IMR-90 (cell line): Measurements from ENCODE around the gene ABCC4. TPM values are rescaled to one million over a fixed set of nuclear protein-coding genes. Genes with fewer than 3 reads are reported as not detected.

Source experiments
- ATAC-seq: fragments of 200-7000 bp; cut with Tn5 transposase; 2 replicates; pipeline ENCODE4 v1.9.1; 2020; ENCODE audit warnings: low read depth, mild to moderate bottlenecking, moderate library complexity
- BruUV-seq: library from RNA; stranded (reverse); fragments of 400-500 nt; replicated peaks from 2 replicates; lab custom pipeline; 2021; lab: Mats Ljungman, UMichigan
- CTCF ChIA-PET: fragments of 300-600 bp; formaldehyde crosslinking; extraction: SDS; loops from one replicate; lab custom pipeline; 2021; ENCODE audit warnings: antibody characterized with exemption; lab: Yijun Ruan, JAX
- POLR2A ChIA-PET: fragments of 300-600 bp; sonication (Branson Sonifier 250); formaldehyde crosslinking; loops from one replicate; lab custom pipeline; 2022; ENCODE audit warnings: antibody characterized with exemption; ENCODE audit not compliant: unreplicated experiment; lab: Charles Lee
- DNase-seq: peaks from one replicate; pipeline ENCODE4 v3.0.0; 2013
- H2AFZ ChIP-seq: replicated peaks from 2 replicates; pipeline ENCODE3; 2013; ENCODE audit warnings: low read length, mild to moderate bottlenecking; ENCODE audit not compliant: poor library complexity
- H2AK5ac ChIP-seq: 2 replicates; pipeline ENCODE4 v1.6.1; 2013; ENCODE audit warnings: low read depth, low read length, inconsistent platforms
- H2AK9ac ChIP-seq: replicated peaks from 2 replicates; pipeline ENCODE3; 2013; ENCODE audit warnings: mild to moderate bottlenecking, low read depth, low read length, moderate library complexity; ENCODE audit not compliant: poor library complexity
- H2BK120ac ChIP-seq: 2 replicates; pipeline ENCODE4 v1.6.1; 2013; ENCODE audit warnings: low read depth, low read length, inconsistent platforms
- H2BK15ac ChIP-seq: 3 replicates; pipeline ENCODE4 v1.6.1; 2013; ENCODE audit warnings: low read depth, low read length, inconsistent platforms
- H2BK20ac ChIP-seq: 2 replicates; pipeline ENCODE4 v1.6.1; 2013; ENCODE audit warnings: low read depth, mild to moderate bottlenecking, inconsistent platforms, low read length, moderate library complexity
- H2BK5ac ChIP-seq: 2 replicates; pipeline ENCODE4 v1.6.1; 2013; ENCODE audit warnings: mild to moderate bottlenecking, low read depth, low read length, inconsistent platforms; ENCODE audit not compliant: poor library complexity, severe bottlenecking
- H3K14ac ChIP-seq: replicated peaks from 2 replicates; pipeline ENCODE4 v1.6.1; 2013; ENCODE audit warnings: low read depth, low read length, inconsistent platforms
- H3K18ac ChIP-seq: 2 replicates; pipeline ENCODE4 v1.6.1; 2013; ENCODE audit warnings: low read depth, low read length, control low read depth
- H3K23ac ChIP-seq: 2 replicates; pipeline ENCODE4 v1.6.1; 2013; ENCODE audit warnings: low read depth, low read length, inconsistent platforms
- H3K27ac ChIP-seq: 2 replicates; pipeline ENCODE4 v1.5.1; 2013; ENCODE audit warnings: mild to moderate bottlenecking, control low read depth, low read length; ENCODE audit not compliant: insufficient read depth
- H3K27me3 ChIP-seq: 2 replicates; pipeline ENCODE4 v1.6.1; 2013; ENCODE audit warnings: low read length; ENCODE audit not compliant: control insufficient read depth, insufficient read depth
- H3K36me3 ChIP-seq: 2 replicates; pipeline ENCODE4 v1.6.1; 2013; ENCODE audit warnings: low read length, mixed read lengths; ENCODE audit not compliant: control insufficient read depth, insufficient read depth
- H3K4ac ChIP-seq: 2 replicates; pipeline ENCODE4 v1.6.1; 2013; ENCODE audit warnings: low read depth, low read length, inconsistent platforms
- H3K4me1 ChIP-seq: 2 replicates; pipeline ENCODE4 v1.6.1; 2013; ENCODE audit warnings: low read length, mixed read lengths; ENCODE audit not compliant: control insufficient read depth, insufficient read depth
- H3K4me2 ChIP-seq: 2 replicates; pipeline ENCODE4 v1.6.1; 2013; ENCODE audit warnings: low read depth, mild to moderate bottlenecking, control low read depth, low read length, moderate library complexity
- H3K4me3 ChIP-seq: 2 replicates; pipeline ENCODE4 v1.5.1; 2013; ENCODE audit warnings: low read depth, mild to moderate bottlenecking, control low read depth, low read length, moderate library complexity; ENCODE audit not compliant: insufficient read depth
- H3K56ac ChIP-seq: 2 replicates; pipeline ENCODE4 v1.6.1; 2013; ENCODE audit warnings: low read length, inconsistent platforms; ENCODE audit not compliant: insufficient read depth; ENCODE audit errors: extremely low read depth
- H3K79me1 ChIP-seq, 2 experiments: 2 replicates each; pipeline ENCODE4 v1.6.1; 2013; ENCODE audit warnings: low read length in 2 of 2, inconsistent platforms in 1 of 2, low read depth in 1 of 2
- H3K9ac ChIP-seq: 2 replicates; pipeline ENCODE4 v1.6.1; 2013; ENCODE audit warnings: low read depth, low read length, control low read depth
- H3K9me1 ChIP-seq: 2 replicates; pipeline ENCODE4 v1.6.1; 2013; ENCODE audit warnings: low read length, inconsistent platforms; ENCODE audit not compliant: insufficient read depth
- H3K9me3 ChIP-seq: 2 replicates; pipeline ENCODE4 v1.6.1; 2013; ENCODE audit warnings: low read length; ENCODE audit not compliant: control insufficient read depth, insufficient read depth
- H4K20me1 ChIP-seq: 2 replicates; pipeline ENCODE4 v1.6.1; 2013; ENCODE audit warnings: low read length, inconsistent platforms; ENCODE audit not compliant: insufficient read depth
- H4K5ac ChIP-seq: 2 replicates; pipeline ENCODE4 v1.6.1; 2013; ENCODE audit warnings: mild to moderate bottlenecking, low read depth, low read length, control low read depth
- H4K8ac ChIP-seq, 2 experiments: 2 replicates each; pipeline ENCODE4 v1.6.1; 2013; ENCODE audit warnings: low read depth in 2 of 2, low read length in 2 of 2, control low read depth in 1 of 2, inconsistent platforms in 1 of 2
- H4K91ac ChIP-seq: 2 replicates; pipeline ENCODE4 v1.6.1; 2013; ENCODE audit warnings: low read depth, low read length, inconsistent platforms; ENCODE audit not compliant: insufficient read depth
- BHLHE40 ChIP-seq: fragments of 150-350 bp; IDR thresholded peaks from 2 replicates; pipeline ENCODE4 v1.6.1; 2016; ENCODE audit warnings: mild to moderate bottlenecking, low read depth, low read length
- CEBPB ChIP-seq: IDR thresholded peaks from 2 replicates; pipeline ENCODE4 v1.6.1; 2012; ENCODE audit warnings: low read depth, low read length, improper control_type of control experiment
- CHD1 ChIP-seq: IDR thresholded peaks from 2 replicates; pipeline ENCODE4 v1.6.1; 2012; ENCODE audit warnings: low read depth, low read length, improper control_type of control experiment
- ELK1 ChIP-seq: fragments of 150-350 bp; IDR thresholded peaks from 2 replicates; pipeline ENCODE4 v1.6.1; 2016; ENCODE audit warnings: low read depth, mild to moderate bottlenecking, low read length, moderate library complexity, borderline replicate concordance
- FOS ChIP-seq: fragments of 150-350 bp; IDR thresholded peaks from 2 replicates; pipeline ENCODE4 v1.6.1; 2016; ENCODE audit warnings: low read depth, low read length
- MAFK ChIP-seq: IDR thresholded peaks from 2 replicates; pipeline ENCODE4 v1.6.1; 2012; ENCODE audit warnings: low read depth, low read length, improper control_type of control experiment
- MAZ ChIP-seq: IDR thresholded peaks from 2 replicates; pipeline ENCODE4 v1.6.1; 2012; ENCODE audit warnings: low read depth, mild to moderate bottlenecking, low read length, improper control_type of control experiment, moderate library complexity, borderline replicate concordance
- MXI1 ChIP-seq: IDR thresholded peaks from 2 replicates; pipeline ENCODE4 v1.6.1; 2012; ENCODE audit warnings: low read depth, mild to moderate bottlenecking, low read length, moderate library complexity, borderline replicate concordance
- NFE2L2 ChIP-seq: fragments of 150-350 bp; IDR thresholded peaks from 2 replicates; pipeline ENCODE4 v1.6.1; 2016; ENCODE audit warnings: low read depth, mild to moderate bottlenecking, low read length
- POLR2A ChIP-seq: IDR thresholded peaks from 2 replicates; pipeline ENCODE4 v1.6.1; 2012; ENCODE audit warnings: mild to moderate bottlenecking, low read depth, low read length
- RAD21 ChIP-seq: IDR thresholded peaks from 2 replicates; pipeline ENCODE4 v1.6.1; 2012; ENCODE audit warnings: low read length, improper control_type of control experiment
- RCOR1 ChIP-seq: IDR thresholded peaks from 2 replicates; pipeline ENCODE4 v1.6.1; 2012; ENCODE audit warnings: mild to moderate bottlenecking, low read length, improper control_type of control experiment; ENCODE audit not compliant: insufficient replicate concordance
- RFX5 ChIP-seq: IDR thresholded peaks from 2 replicates; pipeline ENCODE4 v1.8.0; 2012; ENCODE audit warnings: low read depth, mild to moderate bottlenecking, low read length, moderate library complexity
- SMC3 ChIP-seq: fragments of 150-350 bp; IDR thresholded peaks from 2 replicates; pipeline ENCODE4 v1.6.1; 2016; ENCODE audit warnings: low read depth, mild to moderate bottlenecking, antibody characterized with exemption, low read length, moderate library complexity
- WGBS, 2 experiments: methylation state at CpG; one replicate each; pipeline versions ENCODE4 v1.1.5 to v1.1.7; 2013; ENCODE audit warnings: missing lambda C conversion rate in 2 of 2; ENCODE audit not compliant: insufficient read length in 1 of 2; ENCODE audit errors: extremely low coverage in 2 of 2; 5-methylcytosine and 5-hydroxymethylcytosine counted together
- dilution Hi-C: fragments of 300-500 bp; cut with HindIII; formaldehyde crosslinking; loops from one replicate; pipeline ENCODE4 v1.14.3; 2018; ENCODE audit warnings: low sequenced_read_pairs; ENCODE audit not compliant: unreplicated experiment
- in situ Hi-C: fragments of 300-500 bp; cut with MboI; formaldehyde crosslinking; loops from 3 replicates; pipeline ENCODE4 v1.14.3; 2019; ENCODE audit warnings: low sequenced_read_pairs, inconsistent platforms, mixed read lengths
- intact Hi-C: fragments of 100-400 bp; cut with micrococcal nuclease; formaldehyde crosslinking; loops from 2 replicates; pipeline ENCODE4 v1.10.0; 2022
- polyA plus RNA-seq, 3 experiments: library from polyadenylated mRNA; depleted of rRNA; stranded (reverse); fragments of >200 nt; gene quantifications; 2 replicates each; pipeline ENCODE4 v1.2.3, GENCODE V29; 2012; ENCODE audit warnings: low replicate concordance in 1 of 3
- total RNA-seq: library from RNA; depleted of rRNA; stranded (reverse); fragments of >200 nt; gene quantifications from 2 replicates; pipeline ENCODE4 v1.2.3, GENCODE V29; 2012
- TF ChIP-seq, protein P1 (sequence below): conservative IDR thresholded peaks from 2 replicates; pipeline ENCODE4 v1.5.1; 2012; ENCODE audit warnings: mild to moderate bottlenecking, low read depth, low read length, improper control_type of control experiment
- TF ChIP-seq, protein P2 (sequence below): fragments of 150-350 bp; IDR thresholded peaks from 2 replicates; pipeline ENCODE4 v1.6.1; 2017; ENCODE audit warnings: mild to moderate bottlenecking, antibody characterized with exemption, low read length, low read depth

ABCC4 gene
- total and polyA plus RNA-seq, 2 of the 4 experiments (the other 2 are of a cell fraction) = 16.6 to 41.4 TPM

DNA sequence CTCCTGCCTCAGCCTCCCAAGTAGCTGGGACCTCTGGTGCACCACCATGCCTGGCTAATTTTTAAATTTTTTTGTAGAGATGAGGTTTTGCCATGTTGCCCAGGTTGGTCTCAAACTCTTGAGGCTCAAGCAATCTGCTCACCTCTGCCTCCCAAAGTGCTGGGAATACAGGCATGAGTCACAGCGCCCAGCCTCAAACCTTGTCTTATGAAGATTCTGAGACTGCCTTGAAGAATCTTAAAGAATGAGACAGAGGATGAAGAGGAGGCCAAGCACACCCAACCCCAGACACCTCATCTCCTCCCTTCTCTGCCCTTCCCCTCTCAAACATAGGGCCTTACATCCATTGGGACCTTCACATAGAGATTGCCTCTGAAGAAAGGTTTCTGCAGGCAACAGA lies 179.7 kb downstream of the ABCC4 start:
- Histone ChIP-seq H2BK15ac (no peak overlapping the region), H3K56ac (no peak overlapping the region), H3K36me3 (peaks cover 40% of the 10 kb centered on the region), H2BK120ac (no peak overlapping the region), H4K91ac (no peak overlapping the region), H3K14ac (no peak overlapping the region), H4K8ac (no peak overlapping the region), H3K4me3 (no peak overlapping the region), H3K4ac (no peak overlapping the region), H4K20me1 (0 out of 2 replicates have a peak, but pooled peaks cover 6% of the 10 kb centered on the region), H2BK5ac (no peak overlapping the region), H2AK5ac (no peak overlapping the region), H2AK9ac (no peak overlapping the region), H2AFZ (no peak overlapping the region), H3K18ac (no peak overlapping the region), H3K27me3 (no peaks in the 10 kb centered on the region), H2BK20ac (no peak overlapping the region), H4K5ac (no peak overlapping the region), H3K9ac (no peak overlapping the region), H3K4me2 (no peak overlapping the region), H3K9me1 (peaks cover 17% of the 10 kb centered on the region; the same call in 1 of the 2 replicates), H3K9me3 (no peaks in the 10 kb centered on the region), H3K4me1 (peaks cover 4% of the 10 kb centered on the region; the same call in 1 of the 2 replicates), H3K79me1 (peaks cover 6 to 45% of the 10 kb centered on the region in 2 experiments; a peak in 3 of 4 replicates), H3K27ac (no peak overlapping the region), H3K23ac (peak overlapping the region; percentile 66; the same call in 1 of the 2 replicates)
- intact Hi-C loops (no loop called here), dilution Hi-C loops (no loop called here), in situ Hi-C loops (no loop called here)
- WGBS, 2 experiments = no CpG with 5 or more reads among the region's 1 CpG
- ATAC-seq = peak; percentile 28; the same call in 1 of the 2 replicates
- TF ChIP-seq, protein P1, sequence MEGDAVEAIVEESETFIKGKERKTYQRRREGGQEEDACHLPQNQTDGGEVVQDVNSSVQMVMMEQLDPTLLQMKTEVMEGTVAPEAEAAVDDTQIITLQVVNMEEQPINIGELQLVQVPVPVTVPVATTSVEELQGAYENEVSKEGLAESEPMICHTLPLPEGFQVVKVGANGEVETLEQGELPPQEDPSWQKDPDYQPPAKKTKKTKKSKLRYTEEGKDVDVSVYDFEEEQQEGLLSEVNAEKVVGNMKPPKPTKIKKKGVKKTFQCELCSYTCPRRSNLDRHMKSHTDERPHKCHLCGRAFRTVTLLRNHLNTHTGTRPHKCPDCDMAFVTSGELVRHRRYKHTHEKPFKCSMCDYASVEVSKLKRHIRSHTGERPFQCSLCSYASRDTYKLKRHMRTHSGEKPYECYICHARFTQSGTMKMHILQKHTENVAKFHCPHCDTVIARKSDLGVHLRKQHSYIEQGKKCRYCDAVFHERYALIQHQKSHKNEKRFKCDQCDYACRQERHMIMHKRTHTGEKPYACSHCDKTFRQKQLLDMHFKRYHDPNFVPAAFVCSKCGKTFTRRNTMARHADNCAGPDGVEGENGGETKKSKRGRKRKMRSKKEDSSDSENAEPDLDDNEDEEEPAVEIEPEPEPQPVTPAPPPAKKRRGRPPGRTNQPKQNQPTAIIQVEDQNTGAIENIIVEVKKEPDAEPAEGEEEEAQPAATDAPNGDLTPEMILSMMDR = no peak
- no peak for TF ChIP-seq NFE2L2
- no peak for TF ChIP-seq MAFK
- TF ChIP-seq, protein P2, sequence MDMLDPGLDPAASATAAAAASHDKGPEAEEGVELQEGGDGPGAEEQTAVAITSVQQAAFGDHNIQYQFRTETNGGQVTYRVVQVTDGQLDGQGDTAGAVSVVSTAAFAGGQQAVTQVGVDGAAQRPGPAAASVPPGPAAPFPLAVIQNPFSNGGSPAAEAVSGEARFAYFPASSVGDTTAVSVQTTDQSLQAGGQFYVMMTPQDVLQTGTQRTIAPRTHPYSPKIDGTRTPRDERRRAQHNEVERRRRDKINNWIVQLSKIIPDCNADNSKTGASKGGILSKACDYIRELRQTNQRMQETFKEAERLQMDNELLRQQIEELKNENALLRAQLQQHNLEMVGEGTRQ = no peak
- TF ChIP-seq ELK1 = no peak
- TF ChIP-seq FOS = no peak
- TF ChIP-seq MXI1 = no peak
- TF ChIP-seq RAD21 = no peak
- no peak for TF ChIP-seq SMC3
- TF ChIP-seq MAZ = no peak
- TF ChIP-seq POLR2A = no peak
- no peak for TF ChIP-seq CEBPB
- no peak for TF ChIP-seq CHD1
- no peak for TF ChIP-seq RCOR1
- no peak for TF ChIP-seq BHLHE40
- no peak for TF ChIP-seq RFX5
- BruUV-seq = no TSS peak
- DNase-seq = no peak
- ChIA-PET CTCF (no interaction called here), POLR2A (no interaction called here)
